Endothelial cell of umbilical vein (primary cell): ENCODE data around the gene ZIC1. TPM values are rescaled to one million over a fixed set of nuclear protein-coding genes. Genes with fewer than 3 reads are reported as not detected.

Experiments used
- BruUV-seq: library from RNA; stranded (reverse); fragments of 400-500 nt; replicated peaks from 2 replicates; lab custom pipeline; 2021; lab: Mats Ljungman, UMichigan
- CTCF ChIA-PET: fragments of 300-600, 350-600 bp; sonication (Branson Sonifier 250); formaldehyde crosslinking; loops from one replicate; lab custom pipeline; 2021; ENCODE audit warnings: antibody characterized with exemption, inconsistent platforms; lab: Charles Lee
- POLR2A ChIA-PET: fragments of 300-600, 350-600 bp; sonication (Branson Sonifier 250); formaldehyde crosslinking; loops from one replicate; lab custom pipeline; 2021; ENCODE audit warnings: antibody characterized with exemption, inconsistent platforms; lab: Charles Lee
- DNase-seq: peaks from one replicate; pipeline ENCODE4 v3.0.0-alpha.2; 2011; ENCODE audit warnings: low read depth, low spot score
- FAIRE-seq: peaks from 2 replicates; lab custom pipeline; 2011; peaks lifted over from hg19 to GRCh38; lab: Jason Lieb, UNC
- H2AFZ ChIP-seq: 2 replicates; pipeline ENCODE4 v1.6.0; 2012; ENCODE audit warnings: low read depth, low read length, control low read depth, inconsistent platforms
- H3K27ac ChIP-seq: 2 replicates; pipeline ENCODE4 v1.5.1; 2011; ENCODE audit warnings: low read depth, mild to moderate bottlenecking, control low read depth, low read length, moderate library complexity; ENCODE audit not compliant: insufficient read depth
- H3K27me3 ChIP-seq, 2 experiments: 2 replicates each; pipeline versions ENCODE4 v1.6.0 to v1.6.1; 2011; ENCODE audit warnings: low read length in 2 of 2, mixed read lengths in 1 of 2; ENCODE audit not compliant: control insufficient read depth in 2 of 2, insufficient read depth in 2 of 2
- H3K36me3 ChIP-seq, 2 experiments: 2 replicates in 1 of 2; 3 replicates in 1 of 2; pipeline ENCODE4 v1.5.1; 2011; ENCODE audit warnings: low read length in 2 of 2, mild to moderate bottlenecking in 1 of 2, moderate library complexity in 1 of 2; ENCODE audit not compliant: control insufficient read depth in 2 of 2, insufficient read depth in 2 of 2; ENCODE audit errors: extremely low read depth in 1 of 2
- H3K4me1 ChIP-seq: 3 replicates; pipeline ENCODE4 v1.5.1; 2011; ENCODE audit warnings: mild to moderate bottlenecking, low read length; ENCODE audit not compliant: control insufficient read depth, insufficient read depth; ENCODE audit errors: extremely low read depth
- H3K4me2 ChIP-seq: 2 replicates; pipeline ENCODE4 v1.6.1; 2011; ENCODE audit warnings: low read length, control low read depth, mixed read lengths; ENCODE audit not compliant: insufficient read depth
- H3K4me3 ChIP-seq, 3 experiments: fragments of 200-600 bp in 1 of 3; sonication (generic), shearing (Covaris generic) in 1 of 3; replicated peaks in 1 of 3; 2 replicates each; pipeline ENCODE4 v1.5.1; 2011 to 2016; ENCODE audit warnings: control low read depth in 3 of 3, low read length in 3 of 3, mild to moderate bottlenecking in 2 of 3, inconsistent platforms in 1 of 3, low read depth in 1 of 3, moderate library complexity in 1 of 3; ENCODE audit not compliant: insufficient read depth in 1 of 3
- H3K79me2 ChIP-seq: 2 replicates; pipeline ENCODE4 v1.6.0; 2012; ENCODE audit warnings: low read length, inconsistent platforms; ENCODE audit not compliant: control insufficient read depth, insufficient read depth
- H3K9ac ChIP-seq: replicated peaks from 2 replicates; pipeline ENCODE3; 2011; ENCODE audit warnings: low read length, control low read depth; ENCODE audit not compliant: insufficient read depth; ENCODE audit errors: extremely low read depth
- H3K9me1 ChIP-seq: replicated peaks from 3 replicates; pipeline ENCODE4 v1.6.0; 2011; ENCODE audit warnings: mild to moderate bottlenecking, low read length; ENCODE audit not compliant: control insufficient read depth, insufficient read depth; ENCODE audit errors: extremely low read depth
- H3K9me3 ChIP-seq: replicated peaks from 2 replicates; pipeline ENCODE4 v1.5.1; 2012; ENCODE audit warnings: low read length, inconsistent platforms; ENCODE audit not compliant: control insufficient read depth, insufficient read depth
- H4K20me1 ChIP-seq: replicated peaks from 2 replicates; pipeline ENCODE3; 2011; ENCODE audit warnings: mild to moderate bottlenecking, low read length; ENCODE audit not compliant: control insufficient read depth, insufficient read depth; ENCODE audit errors: extremely low read depth
- CTCF ChIP-seq, 2 donors: IDR thresholded peaks; 1 replicate in 1 of 2; 2 replicates in 1 of 2; pipeline ENCODE4 v1.5.1; 2011; ENCODE audit warnings: low read length in 2 of 2, mild to moderate bottlenecking in 2 of 2, moderate library complexity in 2 of 2, control low read depth in 1 of 2, inconsistent platforms in 1 of 2, low read depth in 1 of 2; ENCODE audit not compliant: insufficient read depth in 1 of 2; ENCODE audit errors: extremely low read depth in 1 of 2
- EZH2 ChIP-seq: IDR thresholded peaks from 2 replicates; pipeline ENCODE4 v1.6.1; 2012; ENCODE audit warnings: borderline replicate concordance, low read depth, mild to moderate bottlenecking, moderate library complexity, low read length, inconsistent platforms; ENCODE audit not compliant: severe bottlenecking
- FOS ChIP-seq: IDR thresholded peaks from 2 replicates; pipeline ENCODE4 v1.6.1; 2011; ENCODE audit warnings: mild to moderate bottlenecking, low read length, moderate library complexity, borderline replicate concordance; ENCODE audit not compliant: insufficient read depth
- GATA2 ChIP-seq: IDR thresholded peaks from 2 replicates; pipeline ENCODE4 v1.7.0; 2011; ENCODE audit warnings: low read depth, mild to moderate bottlenecking, moderate library complexity, mixed read lengths, low read length; ENCODE audit not compliant: insufficient read length, insufficient read depth
- JUN ChIP-seq: IDR thresholded peaks from 2 replicates; pipeline ENCODE4 v1.6.1; 2011; ENCODE audit warnings: borderline replicate concordance, low read depth; ENCODE audit not compliant: insufficient read length, insufficient read depth
- MYC ChIP-seq: IDR thresholded peaks from one replicate; pipeline ENCODE4 v1.6.1; 2011; ENCODE audit warnings: mild to moderate bottlenecking, low read depth, low read length
- POLR2A ChIP-seq: IDR thresholded peaks from 2 replicates; pipeline ENCODE4 v1.6.1; 2012; ENCODE audit warnings: low read depth, mild to moderate bottlenecking, control low read depth, low read length
- POLR2AphosphoS5 ChIP-seq: IDR thresholded peaks from 2 replicates; pipeline ENCODE4 v1.6.1; 2012; ENCODE audit warnings: low read depth, mild to moderate bottlenecking, control low read depth, low read length, moderate library complexity; ENCODE audit not compliant: insufficient read depth
- dilution Hi-C: fragments of 300-500 bp; cut with MboI; formaldehyde crosslinking; loops from one replicate; pipeline ENCODE4 v1.15.0; 2019; ENCODE audit warnings: low sequenced_read_pairs; ENCODE audit not compliant: extremely low pct_ligation_motif_present
- intact Hi-C: fragments of 100-400 bp; cut with micrococcal nuclease; formaldehyde crosslinking; loops from one replicate; pipeline ENCODE4 v1.10.0; 2022
- polyA plus RNA-seq, 4 experiments: library from polyadenylated mRNA; depleted of rRNA in 3 of 4; stranded (reverse) in 3 of 4; unstranded in 1 of 4; fragments of >200 nt; gene quantifications; 2 replicates each; pipeline versions ENCODE4 v1.2.1 to v1.2.3, GENCODE V29; 2011 to 2012; ENCODE audit warnings: missing spikeins in 1 of 4
- total RNA-seq: library from RNA; stranded (reverse); gene quantifications from 2 replicates; pipeline ENCODE4 v1.2.3, GENCODE V29; 2021
- TF ChIP-seq, protein P1 (sequence below): IDR thresholded peaks from 2 replicates; pipeline ENCODE4 v1.6.1; 2011; ENCODE audit not compliant: insufficient read depth, insufficient read length

The ZIC1 gene
- total and polyA plus RNA-seq, 2 donors (not counting 3 experiments of a cell fraction or from before 2014, with no cell fraction given), result not detected

DNA sequence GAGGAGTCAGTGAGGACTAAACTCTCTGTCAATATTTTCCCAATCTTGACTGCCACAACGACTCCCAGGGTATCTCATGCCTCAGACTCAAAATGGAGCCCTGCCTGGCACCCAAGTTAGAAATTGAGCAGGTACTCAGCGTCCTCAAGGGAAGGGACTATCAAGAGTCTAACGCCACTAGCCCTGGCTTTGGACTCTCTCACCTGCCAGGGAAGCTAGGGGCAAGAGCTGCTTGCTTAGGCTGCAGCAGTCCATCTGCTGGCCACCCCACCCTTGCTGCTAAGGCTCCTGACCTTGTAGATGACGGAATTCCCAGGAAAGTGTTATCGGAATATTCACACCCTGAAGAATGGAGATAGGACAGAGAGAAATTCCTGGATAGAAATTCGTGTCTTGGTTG is 35.9 kb upstream of the ZIC1 start:
- intact Hi-C loops, result no loop called here
- Histone ChIP-seq H3K9ac (no peak overlapping the region), H3K79me2 (no peaks in the 10 kb centered on the region), H3K36me3 (no peaks in the 10 kb centered on the region), H3K27me3 (peaks cover 90 to 99% of the 10 kb centered on the region in 2 experiments), H4K20me1 (no peaks in the 10 kb centered on the region), H3K4me2 (no peak overlapping the region), H3K4me3 (no peak overlapping the region), H2AFZ (no peak overlapping the region), H3K27ac (no peak overlapping the region), H3K9me3 (no peaks in the 10 kb centered on the region), H3K4me1 (no peaks in the 10 kb centered on the region), H3K9me1 (no peaks in the 10 kb centered on the region)
- FAIRE-seq (no peak), DNase-seq (no peak)
- BruUV-seq, result no TSS peak
- ChIA-PET CTCF (interaction anchor here (1.4 to 1.7 kb wide), 3 partner anchors 10 to 18 kb away, joined by 3 to 7 read pairs (median 6); no protein-coding TSS in a partner anchor), POLR2A (no interaction called here)
- dilution Hi-C loops, result no loop called here
- TF ChIP-seq, protein P1, sequence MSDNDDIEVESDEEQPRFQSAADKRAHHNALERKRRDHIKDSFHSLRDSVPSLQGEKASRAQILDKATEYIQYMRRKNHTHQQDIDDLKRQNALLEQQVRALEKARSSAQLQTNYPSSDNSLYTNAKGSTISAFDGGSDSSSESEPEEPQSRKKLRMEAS, result no peak
- no peak for TF ChIP-seq GATA2
- TF ChIP-seq POLR2AphosphoS5, result no peak
- no peak for TF ChIP-seq JUN
- no peak for TF ChIP-seq FOS
- no peak for TF ChIP-seq EZH2
- no peak for TF ChIP-seq MYC
- TF ChIP-seq CTCF (IDR thresholded peaks at IDR 0.05; ENCODE audit: extremely low read depth in 1 of 2, insufficient read depth in 1 of 2, low read depth in 1 of 2, low read length in 2 of 2), result no peak
- TF ChIP-seq POLR2A, result no peak
